ENCODE results near the gene COQ5.

COQ5 gene

DNA sequence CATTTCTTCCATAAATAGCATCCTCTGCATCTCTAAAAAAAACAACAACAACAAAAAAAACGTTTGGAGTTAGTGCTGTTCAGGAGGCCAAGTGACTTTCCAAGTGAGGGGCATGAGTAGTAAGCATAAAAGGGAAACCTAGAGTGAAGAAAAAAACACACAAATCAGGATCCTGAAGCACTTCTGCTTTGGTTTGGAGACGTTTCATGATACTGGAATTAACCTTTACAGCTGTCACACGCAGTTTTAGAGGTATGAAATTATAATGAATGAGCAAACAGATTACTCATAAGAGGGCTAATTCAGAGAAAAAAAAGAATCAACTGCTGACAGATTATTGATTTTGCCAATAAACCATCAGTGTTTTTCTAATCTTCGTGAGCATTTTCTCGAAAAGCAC lies 63.2 kb downstream of the COQ5 start:
- DNase-seq (ENCODE audit: low read depth, low spot score) = no peak

GRCh38 chr12:120463712-120464111 lies 65.2 kb downstream of the COQ5 start:
- H3K4me3 ChIP-seq (ENCODE audit: low read length) = no peak overlapping the region
- no peak for DNase-seq (ENCODE audit: low read depth, low spot score)

More for the DNA sequence above, 63.2 kb downstream of the COQ5 start:
- no peak overlapping the region for H3K4me3 ChIP-seq (ENCODE audit: low read length)

GRCh38 chr12:120462099-120462640 lies 66.8 kb downstream of the COQ5 start:
- no peak overlapping the region for H3K4me3 ChIP-seq (ENCODE audit: low read length)
- no peak for DNase-seq (ENCODE audit: low read depth, low spot score)

DNA sequence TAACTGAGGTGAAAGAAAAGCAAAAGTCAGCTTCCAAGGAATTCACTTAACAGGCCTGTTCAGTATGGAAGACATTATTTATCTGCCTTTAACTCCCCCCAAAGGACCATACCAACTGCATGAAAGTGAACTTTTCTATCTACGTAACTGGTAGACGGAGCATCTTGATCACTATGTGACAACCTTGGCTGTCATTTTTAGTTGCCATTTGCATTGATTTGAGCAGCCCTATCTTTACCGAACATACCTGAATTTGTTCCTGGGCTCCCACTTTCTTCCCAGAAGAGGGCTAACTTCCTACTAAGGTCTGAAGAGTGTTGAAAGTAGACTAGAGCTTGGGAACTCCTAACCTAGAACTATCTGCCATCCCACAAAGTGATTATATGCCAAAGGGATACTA lies 68.8 kb downstream of the COQ5 start:
- H3K4me3 ChIP-seq (ENCODE audit: low read length) = no peak overlapping the region
- DNase-seq (ENCODE audit: low read depth, low spot score) = no peak

GRCh38 chr12:120457133-120457532 lies 71.8 kb downstream of the COQ5 start:
- DNase-seq (ENCODE audit: low read depth, low spot score) = peak; percentile 40
- H3K4me3 ChIP-seq (ENCODE audit: low read length) = no peak overlapping the region

GRCh38 chr12:120455302-120455701 lies 73.7 kb downstream of the COQ5 start:
- no peak for DNase-seq (ENCODE audit: low read depth, low spot score)
- H3K4me3 ChIP-seq (ENCODE audit: low read length) = no peak overlapping the region

- peak; percentile 37 for DNase-seq (ENCODE audit: low read depth, low spot score)
Observed at GRCh38 chr12:120453977-120454376, 75.0 kb downstream of the COQ5 start.

More at GRCh38 chr12:120453977-120454376, 75.0 kb downstream of the COQ5 start:
- no peak overlapping the region for H3K4me3 ChIP-seq (ENCODE audit: low read length)
